Effector CD8-positive, alpha-beta T cell (primary cell): ENCODE results near the gene TESK2.
"Not testable (repeated sequence)": the region's sequence is repeated elsewhere in the genome, so short reads cannot be mapped to it uniquely, and the experiment has no call there.

Experiments
- DNase-seq: peaks from one replicate; lab custom pipeline; 2025; lab: John Stamatoyannopoulos, UW

Gene TESK2

DNA sequence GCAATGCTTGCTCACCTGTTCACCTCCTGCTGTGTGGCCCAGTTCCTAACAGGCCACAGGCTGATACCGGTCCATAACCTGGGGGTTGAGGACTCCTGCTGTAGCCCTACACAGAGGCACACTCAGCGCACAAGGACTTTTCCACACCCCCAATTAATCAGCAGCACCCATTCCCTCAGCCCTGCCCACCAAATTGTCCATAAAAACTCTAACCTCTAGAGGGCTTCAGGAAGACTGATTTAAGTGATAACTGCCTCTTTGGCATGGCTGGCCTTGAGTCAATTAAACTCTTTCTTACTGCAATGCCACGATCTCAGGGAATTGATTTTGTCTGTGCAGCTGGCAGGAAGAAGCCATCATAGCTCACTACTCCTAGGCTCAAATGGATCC, 79.5 kb downstream of the TESK2 start:
- DNase-seq, result no peak

GRCh38 chr1:45410850-45411509, 80.0 kb downstream of the TESK2 start:
- DNase-seq, result no peak

DNA sequence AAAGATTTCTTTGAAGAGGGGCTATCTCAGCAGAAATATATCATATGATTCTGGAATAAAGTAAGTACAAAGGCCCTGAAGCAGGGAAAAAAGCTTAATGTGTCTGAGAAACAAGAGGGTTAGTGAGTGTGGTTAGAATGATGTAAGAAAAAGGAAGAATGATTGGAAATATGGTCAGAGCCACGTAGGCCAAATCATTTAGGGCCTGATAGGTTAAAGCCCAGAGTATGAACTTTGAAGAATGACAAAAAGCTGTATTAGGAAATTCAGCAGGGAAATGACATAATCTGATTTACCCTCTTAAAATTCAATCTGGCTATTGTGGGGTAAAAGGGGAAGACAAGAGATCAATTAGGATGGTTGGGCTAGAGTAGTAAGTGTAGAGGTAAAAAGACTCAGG, 81.7 kb downstream of the TESK2 start:
- DNase-seq, result no peak

- no peak for DNase-seq
Observed at GRCh38 chr1:45407629-45408287, 83.2 kb downstream of the TESK2 start.

- DNase-seq, result no peak
Observed at GRCh38 chr1:45405636-45406035, 85.3 kb downstream of the TESK2 start.

GRCh38 chr1:45403718-45404117, 87.2 kb downstream of the TESK2 start:
- no peak for DNase-seq

DNA sequence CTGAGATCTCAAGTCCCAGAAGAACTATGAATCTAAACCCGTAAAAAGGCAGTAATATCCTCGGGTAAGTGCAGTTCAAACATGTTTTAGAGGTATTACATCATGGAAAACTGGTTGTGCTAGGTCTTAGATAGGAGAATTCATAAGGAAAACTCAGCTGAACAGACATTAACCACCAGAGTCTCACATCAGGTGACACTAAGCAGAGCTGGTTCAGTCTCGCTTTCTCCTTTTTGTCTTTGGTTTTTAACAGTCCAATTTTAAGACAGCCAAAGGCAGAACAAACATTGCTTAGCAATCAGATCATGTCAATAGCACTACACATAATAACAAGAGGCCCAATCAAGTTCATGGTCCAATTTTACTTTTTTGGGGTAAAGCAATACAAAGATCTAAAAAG, 87.7 kb downstream of the TESK2 start:
- DNase-seq, result no peak

DNA sequence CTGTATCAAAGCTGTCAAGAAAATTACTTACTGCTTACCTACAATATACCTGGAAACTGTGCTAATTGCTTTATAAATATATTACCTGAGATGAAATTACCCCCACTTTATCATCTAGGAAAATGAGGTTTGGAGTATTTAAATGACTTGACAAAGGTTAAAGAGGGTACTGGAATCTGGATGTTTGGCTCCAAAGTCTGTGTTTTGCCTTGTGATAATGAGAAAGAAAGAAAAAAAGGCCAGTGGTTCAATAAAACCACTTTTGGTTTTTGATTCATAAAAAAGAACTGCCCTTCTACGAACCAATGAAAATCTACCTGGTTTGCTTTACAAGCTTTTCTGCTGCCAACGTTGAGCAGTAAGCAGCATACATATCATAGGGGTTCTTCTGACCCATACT, 89.4 kb downstream of the TESK2 start:
- DNase-seq, result no peak

- no peak for DNase-seq
Observed at GRCh38 chr1:45400049-45400448, 90.9 kb downstream of the TESK2 start.

DNA sequence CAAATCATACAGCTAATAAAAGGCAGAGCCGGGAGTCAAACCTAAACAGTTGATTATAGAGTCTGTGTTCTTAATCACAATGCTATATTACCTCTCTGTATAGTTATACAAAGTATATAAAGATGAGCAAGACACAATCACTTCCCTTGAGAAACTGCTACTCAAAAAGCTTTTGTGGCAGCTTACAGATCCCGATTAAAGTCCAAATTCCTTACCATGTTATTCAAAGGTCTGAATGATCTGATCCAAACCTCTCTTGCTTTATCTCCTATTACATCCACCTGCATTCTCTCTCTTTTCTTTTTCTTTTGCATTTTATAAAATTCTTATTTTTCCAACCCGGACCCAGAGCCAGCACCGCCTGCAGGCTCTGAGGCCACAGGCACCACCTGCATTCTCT, 93.7 kb downstream of the TESK2 start:
- DNase-seq, result no peak

GRCh38 chr1:45395582-45395981, 95.4 kb downstream of the TESK2 start:
- DNase-seq, result no peak

- no peak for DNase-seq
Observed at GRCh38 chr1:45395051-45395450, 95.9 kb downstream of the TESK2 start.

DNA sequence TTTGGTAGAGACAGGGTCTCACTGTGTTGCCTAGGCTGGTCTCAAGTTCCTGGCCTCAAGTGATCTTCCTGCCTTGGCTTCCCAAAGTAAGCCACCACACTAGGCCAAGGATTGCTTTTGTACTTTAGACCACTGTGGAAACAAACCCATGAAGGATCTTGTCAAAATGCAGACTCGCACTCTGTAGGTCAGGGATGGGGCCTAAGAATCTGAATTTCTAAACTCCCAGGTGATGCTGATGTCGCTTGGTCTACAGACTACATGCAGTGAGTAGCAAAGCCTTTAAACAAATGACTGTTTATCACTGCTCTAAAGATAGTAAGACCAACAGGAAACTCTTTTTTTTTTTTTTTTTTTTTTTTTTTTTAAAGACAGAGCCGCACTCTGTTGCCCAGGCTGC, 96.6 kb downstream of the TESK2 start:
- no peak for DNase-seq

GRCh38 chr1:45393718-45394302, 97.2 kb downstream of the TESK2 start:
- DNase-seq, result no peak

DNA sequence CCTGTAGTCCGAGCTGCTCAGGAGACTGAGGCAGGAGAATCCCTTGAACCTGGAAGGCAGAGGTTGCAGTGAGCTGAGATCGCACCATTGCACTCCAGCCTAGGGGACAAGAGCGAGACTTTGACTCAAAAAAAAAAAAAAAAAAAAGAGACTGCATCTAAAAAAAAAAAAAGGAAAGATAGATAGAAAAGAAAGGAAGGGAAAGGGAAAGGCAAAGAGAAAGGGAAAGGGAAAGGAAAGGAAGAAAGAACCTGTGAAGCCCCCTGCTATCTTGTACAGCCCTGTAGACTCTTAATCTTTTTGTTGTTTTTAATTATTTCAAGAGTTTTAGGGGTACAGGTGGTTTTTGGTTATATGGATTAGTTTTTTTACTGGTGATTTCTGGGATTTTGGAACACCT, 104.7 kb downstream of the TESK2 start:
- DNase-seq, result no peak

- no peak for DNase-seq
Observed at GRCh38 chr1:45385302-45385701, 105.7 kb downstream of the TESK2 start.

DNA sequence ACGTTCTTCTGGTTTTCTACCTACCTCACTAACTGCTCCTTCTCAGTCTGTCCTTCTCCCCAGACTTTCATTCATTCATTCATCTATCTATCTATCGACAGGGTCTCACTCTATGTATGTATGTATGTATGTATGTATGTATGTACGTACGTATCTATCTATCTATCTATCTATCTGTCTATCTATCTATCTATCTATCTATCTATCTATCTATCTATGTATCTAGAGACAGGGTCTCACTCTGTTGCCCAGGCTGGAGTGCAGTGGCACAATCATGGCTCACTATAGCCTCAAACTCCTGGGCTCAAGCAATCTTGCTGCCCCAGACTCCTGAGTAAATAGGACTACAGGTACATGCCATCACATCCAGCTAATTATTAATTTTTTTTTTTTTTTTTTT, 106.8 kb downstream of the TESK2 start:
- not testable (repeated sequence) for DNase-seq

DNA sequence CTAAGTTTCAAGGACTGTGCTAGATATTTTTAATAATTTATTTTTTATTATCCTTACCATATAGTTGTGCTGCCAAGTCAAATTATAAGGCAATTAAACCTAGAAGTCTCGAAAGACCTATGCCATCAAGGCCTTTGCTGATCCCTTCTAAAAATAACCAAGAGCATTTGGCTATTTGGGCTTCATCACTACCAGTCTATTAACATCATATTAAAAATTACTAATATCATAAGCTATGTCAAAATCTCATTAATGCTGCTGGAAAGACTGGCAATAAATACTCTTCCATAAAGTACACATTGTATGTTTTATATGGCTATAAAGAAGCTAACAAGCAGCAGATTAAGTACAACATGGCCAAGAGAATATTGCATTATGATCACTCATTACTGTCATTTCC, 107.8 kb downstream of the TESK2 start:
- no peak for DNase-seq

DNA sequence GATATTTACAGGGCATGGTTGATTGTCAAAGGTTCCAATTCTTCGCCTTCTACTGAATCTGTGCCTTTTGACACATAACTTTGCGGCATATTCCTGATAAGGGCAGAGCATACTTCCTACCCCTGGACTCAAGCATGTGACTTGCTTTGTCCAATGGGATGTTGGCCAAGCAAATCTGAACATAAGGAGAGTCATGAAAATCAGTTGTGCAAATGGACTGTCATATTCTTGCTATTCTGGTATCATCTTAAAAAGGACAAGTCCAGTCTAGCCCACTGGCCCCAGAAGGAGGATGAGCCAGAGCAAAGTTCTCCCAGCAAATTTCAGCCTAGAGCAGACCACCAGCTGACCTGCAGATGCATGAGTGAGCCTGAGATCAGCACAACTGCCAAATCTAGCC, 109.7 kb downstream of the TESK2 start:
- no peak for DNase-seq

GRCh38 chr1:45380730-45381129, 110.2 kb downstream of the TESK2 start:
- no peak for DNase-seq

DNA sequence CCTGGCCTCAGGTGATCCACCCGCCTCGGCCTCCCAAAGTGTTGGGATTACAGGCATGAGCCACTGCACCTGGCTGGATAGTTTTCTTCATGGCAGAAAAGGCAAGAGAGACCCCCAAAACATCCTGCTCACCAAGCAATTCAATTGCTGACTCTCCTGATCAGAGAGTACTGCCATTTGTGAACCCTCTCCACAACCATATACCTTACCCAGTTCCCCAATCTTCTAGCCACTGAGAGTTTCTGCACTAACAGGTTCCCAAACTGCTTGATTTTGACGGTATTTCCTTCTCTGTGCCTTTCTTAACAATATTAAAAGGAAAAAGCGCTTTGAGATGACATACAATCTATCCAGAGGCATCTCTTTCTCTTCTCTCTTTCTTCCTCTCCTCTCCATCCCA, 110.8 kb downstream of the TESK2 start:
- no peak for DNase-seq

- DNase-seq, result no peak
Observed at GRCh38 chr1:45379524-45379923, 111.4 kb downstream of the TESK2 start.

- no peak for DNase-seq
Observed at GRCh38 chr1:45378184-45378583, 112.8 kb downstream of the TESK2 start.
